GM12878 (cell line): ENCODE data around the gene DNAAF5. TPM values are rescaled to one million over a fixed set of nuclear protein-coding genes. Genes with fewer than 3 reads are reported as not detected.
"Not testable (repeated sequence)": the region's sequence is repeated elsewhere in the genome, so short reads cannot be mapped to it uniquely, and the experiment has no call there.

ENCODE experiments used
- ATAC-seq: fragments of 200-7000 bp; cut with Tn5 transposase; 3 replicates; pipeline ENCODE4 v1.9.1; 2020; ENCODE audit warnings: mild to moderate bottlenecking, moderate library complexity
- BruUV-seq: library from RNA; stranded (reverse); fragments of 400-500 nt; replicated peaks from 2 replicates; lab custom pipeline; 2021; lab: Mats Ljungman, UMichigan
- CTCF ChIA-PET: fragments of 300-600 bp; sonication (Branson Sonifier 250); formaldehyde crosslinking; extraction: SDS; loops from one replicate; lab custom pipeline; 2021; ENCODE audit warnings: inconsistent platforms; lab: Yijun Ruan, JAX
- POLR2A ChIA-PET: fragments of 350-600 bp; formaldehyde crosslinking; extraction: SDS; loops from one replicate; lab custom pipeline; 2021; ENCODE audit warnings: inconsistent platforms; lab: Charles Lee
- RAD21 ChIA-PET: fragments of 300-600 bp; sonication (Branson Sonifier 250); formaldehyde crosslinking; loops from one replicate; lab custom pipeline; 2023; ENCODE audit warnings: antibody characterized with exemption; ENCODE audit not compliant: unreplicated experiment; lab: Charles Lee
- SMC1A ChIA-PET: fragments of 300-600 bp; sonication (Branson Sonifier 250); formaldehyde crosslinking; loops from one replicate; lab custom pipeline; 2023; ENCODE audit not compliant: unreplicated experiment, uncharacterized antibody; lab: Charles Lee
- DNase-seq: peaks from one replicate; pipeline ENCODE4 v3.0.0-alpha.2; 2011; ENCODE audit warnings: low read depth, low spot score
- FAIRE-seq: peaks from 3 replicates; lab custom pipeline; 2011; peaks lifted over from hg19 to GRCh38; lab: Jason Lieb, UNC
- H2AFZ ChIP-seq: 2 replicates; pipeline ENCODE4 v1.6.0; 2011; ENCODE audit warnings: low read depth, low read length, control low read depth; ENCODE audit not compliant: control insufficient read depth
- H3K27ac ChIP-seq: 2 replicates; pipeline ENCODE4 v1.5.1; 2011; ENCODE audit warnings: control low read depth; ENCODE audit not compliant: control insufficient read depth, insufficient read depth
- H3K27me3 ChIP-seq, 2 experiments: replicated peaks in 1 of 2; 2 replicates each; pipeline versions ENCODE4 v1.6.0 to v1.6.1; 2011; ENCODE audit warnings: low read length in 1 of 2; ENCODE audit not compliant: control insufficient read depth in 2 of 2, insufficient read depth in 2 of 2
- H3K36me3 ChIP-seq, 2 experiments: 2 replicates each; pipeline ENCODE4 v1.5.1; 2011; ENCODE audit warnings: low read length in 1 of 2; ENCODE audit not compliant: control insufficient read depth in 2 of 2, insufficient read depth in 2 of 2
- H3K4me1 ChIP-seq: 2 replicates; pipeline ENCODE4 v1.6.1; 2011; ENCODE audit warnings: mild to moderate bottlenecking, low read length, moderate library complexity, mixed read lengths; ENCODE audit not compliant: control insufficient read depth, insufficient read depth
- H3K4me2 ChIP-seq: 2 replicates; pipeline ENCODE4 v1.6.0; 2011; ENCODE audit warnings: control low read depth; ENCODE audit not compliant: control insufficient read depth, insufficient read depth
- H3K4me3 ChIP-seq: fragments of 200-600 bp; sonication (generic); 2 replicates; pipeline ENCODE4 v1.5.1; 2016
- H3K79me2 ChIP-seq: 2 replicates; pipeline ENCODE4 v1.6.0; 2011; ENCODE audit warnings: low read length; ENCODE audit not compliant: control insufficient read depth, insufficient read depth
- H3K9ac ChIP-seq: 2 replicates; pipeline ENCODE4 v1.8.0; 2011; ENCODE audit warnings: low read length, control low read depth, mixed read lengths; ENCODE audit not compliant: control insufficient read depth, insufficient read depth
- H3K9me3 ChIP-seq: replicated peaks from 3 replicates; pipeline ENCODE4 v1.5.1; 2011; ENCODE audit warnings: mild to moderate bottlenecking, low read length; ENCODE audit not compliant: control insufficient read depth, insufficient read depth
- H4K20me1 ChIP-seq: 2 replicates; pipeline ENCODE4 v1.6.0; 2011; ENCODE audit not compliant: control insufficient read depth, insufficient read depth
- BMI1 ChIP-seq: fragments of 450-650 bp; IDR thresholded peaks from 2 replicates; pipeline ENCODE4 v1.6.1; 2016; ENCODE audit warnings: mild to moderate bottlenecking, moderate library complexity, borderline replicate concordance
- HDAC2 ChIP-seq: fragments of 200-600 bp; sonication (generic); IDR thresholded peaks from 2 replicates; pipeline ENCODE4 v1.6.1; 2017
- POLR2AphosphoS5 ChIP-seq: IDR thresholded peaks from 2 replicates; pipeline ENCODE4 v1.6.1; 2011; ENCODE audit warnings: mild to moderate bottlenecking, low read length, inconsistent platforms
- STAT1 ChIP-seq: fragments of 450-650 bp; conservative IDR thresholded peaks from 2 replicates; pipeline ENCODE4 v1.6.1; 2014; ENCODE audit warnings: antibody characterized with exemption, mild to moderate bottlenecking
- SUZ12 ChIP-seq: fragments of 200-600 bp; sonication (generic); IDR thresholded peaks from one replicate; pipeline ENCODE4 v1.6.1; 2018; ENCODE audit warnings: antibody characterized with exemption, mild to moderate bottlenecking; ENCODE audit not compliant: unreplicated experiment
- WGBS: methylation state at CpG from one replicate; pipeline ENCODE4 v1.1.6; 2016; ENCODE audit warnings: low lambda C conversion rate; ENCODE audit not compliant: insufficient replicate concordance, insufficient coverage; ENCODE audit errors: missing lambda C conversion rate; 5-methylcytosine and 5-hydroxymethylcytosine counted together
- in situ Hi-C: fragments of 300-500 bp; cut with MboI; formaldehyde crosslinking; loops from 9 replicates; pipeline ENCODE4 v1.14.3; 2018; ENCODE audit warnings: mixed read lengths
- intact Hi-C: fragments of 100-400 bp; cut with micrococcal nuclease; formaldehyde crosslinking; loops from one replicate; pipeline ENCODE4 v1.14.2; 2022; ENCODE audit not compliant: unreplicated experiment
- polyA plus RNA-seq, 11 experiments: library from polyadenylated mRNA; depleted of rRNA in 4 of 11; unstranded in 6 of 11; stranded (reverse) in 5 of 11; fragments of >200 nt; fragmentation: Nextera tagmentation in 4 of 11; fragmentation: Illumina TruSeq in 1 of 11; extraction: Ambion mirVana in 4 of 11; extraction: Trizol in 1 of 11; gene quantifications; 1 replicate in 1 of 11; 2 replicates in 10 of 11; pipeline versions ENCODE4 v1.2.1 to v1.2.3, GENCODE V29; 2011 to 2016; ENCODE audit warnings: inconsistent platforms in 2 of 11, missing spikeins in 2 of 11, low read depth in 1 of 11
- total RNA-seq, 4 experiments: library from RNA; depleted of rRNA in 3 of 4; stranded (reverse); fragments of >200 nt in 3 of 4; fragmentation: Illumina TruSeq in 1 of 4; extraction: Trizol in 1 of 4; gene quantifications; 2 replicates each; pipeline versions ENCODE4 v1.2.1 to v1.2.3, GENCODE V29; 2013 to 2021
- TF ChIP-seq, protein P1 (sequence below): IDR thresholded peaks from 2 replicates; pipeline ENCODE4 v1.6.1; 2011; ENCODE audit warnings: borderline replicate concordance, low read depth, mild to moderate bottlenecking, moderate library complexity, mixed read lengths, low read length; ENCODE audit not compliant: insufficient read depth; ENCODE audit errors: extremely low read length

DNAAF5 gene
- total and polyA plus RNA-seq, 10 of the 15 experiments (the other 5 are each of a cell fraction or from before 2014, with no cell fraction given): 1.8 to 38.3 (median 9.2) TPM

- TF ChIP-seq, protein P1, sequence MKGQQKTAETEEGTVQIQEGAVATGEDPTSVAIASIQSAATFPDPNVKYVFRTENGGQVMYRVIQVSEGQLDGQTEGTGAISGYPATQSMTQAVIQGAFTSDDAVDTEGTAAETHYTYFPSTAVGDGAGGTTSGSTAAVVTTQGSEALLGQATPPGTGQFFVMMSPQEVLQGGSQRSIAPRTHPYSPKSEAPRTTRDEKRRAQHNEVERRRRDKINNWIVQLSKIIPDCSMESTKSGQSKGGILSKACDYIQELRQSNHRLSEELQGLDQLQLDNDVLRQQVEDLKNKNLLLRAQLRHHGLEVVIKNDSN: no peak
- TF ChIP-seq, all 136 proteins: peak for 0
Measured at GRCh38 chr7:750111-750905, 23.8 kb downstream of the DNAAF5 start (continued).

GRCh38 chr7:751826-752225 lies 25.3 kb downstream of the DNAAF5 start:
- SMC1A ChIA-PET: no interaction called here
- H3K9ac ChIP-seq: no peak overlapping the region
- FAIRE-seq (no peak), ATAC-seq (no peak), DNase-seq (no peak)
- TF ChIP-seq BMI1 (no peak), POLR2AphosphoS5 (no peak), SUZ12 (no peak), STAT1 (no peak), HDAC2 (no peak)
- H3K4me3 ChIP-seq: no peak overlapping the region
- no peaks in the 10 kb centered on the region for H3K79me2 ChIP-seq
- in situ Hi-C loops (no loop called here), intact Hi-C loops (no loop called here)
- no peaks in the 10 kb centered on the region for H3K9me3 ChIP-seq
- RAD21 ChIA-PET: no interaction called here
- H3K27me3 ChIP-seq: no peaks in the 10 kb centered on the region
- no peak overlapping the region for H3K4me2 ChIP-seq
- H2AFZ ChIP-seq: no peak overlapping the region
- H3K27ac ChIP-seq: no peak overlapping the region
- H4K20me1 ChIP-seq: no peaks in the 10 kb centered on the region; the same call in 1 of the 2 replicates
- POLR2A ChIA-PET: no interaction called here
- CTCF ChIA-PET: no interaction called here
- no peaks in the 10 kb centered on the region for H3K4me1 ChIP-seq
- H3K36me3 ChIP-seq: peaks cover 2 to 10% of the 10 kb centered on the region in 2 experiments; a peak in 3 of 4 replicates
- no TSS peak for BruUV-seq
- 97% methylated on average over 15 of the region's 15 CpGs for WGBS

GRCh38 chr7:752256-752655 lies 25.8 kb downstream of the DNAAF5 start:
- H3K79me2 ChIP-seq, ATAC-seq, intact Hi-C loops, RAD21 ChIA-PET, in situ Hi-C loops, H2AFZ ChIP-seq, POLR2A ChIA-PET, H3K4me1 ChIP-seq, DNase-seq, H3K9me3 ChIP-seq, FAIRE-seq, H3K9ac ChIP-seq, CTCF ChIA-PET, H3K4me2 ChIP-seq, H3K4me3 ChIP-seq, H4K20me1 ChIP-seq, H3K27me3 ChIP-seq, BruUV-seq, H3K27ac ChIP-seq, SMC1A ChIA-PET: not testable (repeated sequence)
- 97% methylated on average over 33 of the region's 33 CpGs for WGBS
- H3K36me3 ChIP-seq: peaks cover 4 to 13% of the 10 kb centered on the region in 2 experiments; a peak in 3 of 4 replicates
